HCT116 (cell line): ENCODE data around the gene TAF10. TPM values are rescaled to one million over a fixed set of nuclear protein-coding genes. Genes with fewer than 3 reads are reported as not detected.

ENCODE experiments used
- ATAC-seq: fragments of 200-7000 bp; cut with Tn5 transposase; 2 replicates; pipeline ENCODE4 v1.9.1; 2020; ENCODE audit warnings: mild to moderate bottlenecking, moderate library complexity
- BruUV-seq: library from RNA; stranded (reverse); fragments of 400-500 nt; replicated peaks from 2 replicates; lab custom pipeline; 2021; lab: Mats Ljungman, UMichigan
- CTCF ChIA-PET: fragments of 300-600 bp; sonication (Branson Sonifier 250); formaldehyde crosslinking; loops from one replicate; lab custom pipeline; 2021; ENCODE audit warnings: antibody characterized with exemption; lab: Charles Lee
- POLR2A ChIA-PET: fragments of 300-600, 350-600 bp; sonication (Branson Sonifier 250); formaldehyde crosslinking; loops from one replicate; lab custom pipeline; 2021; ENCODE audit warnings: antibody characterized with exemption; lab: Charles Lee
- RAD21 ChIA-PET, 2 experiments: fragments of 300-600 bp; sonication (Branson Sonifier 250); formaldehyde crosslinking; loops; one replicate each; lab custom pipeline; 2023; ENCODE audit warnings: low total read pairs in 2 of 2; ENCODE audit not compliant: uncharacterized antibody in 2 of 2, unreplicated experiment in 2 of 2, low non-redundant PET in 1 of 2; lab: Charles Lee
- DNase-seq: peaks from one replicate; pipeline ENCODE4 v3.0.0-alpha.2; 2010; ENCODE audit warnings: low read depth, low spot score
- H2AFZ ChIP-seq: fragments of 200-600 bp; shearing (Covaris generic), sonication (generic); 2 replicates; pipeline ENCODE4 v1.6.1; 2017; ENCODE audit warnings: low read depth, mixed run types, mixed read lengths, antibody characterized with exemption, low read length; ENCODE audit not compliant: poor library complexity, severe bottlenecking
- H3K27ac ChIP-seq: 2 replicates; pipeline ENCODE4 v1.5.1; 2012; ENCODE audit warnings: low read depth, low read length
- H3K27me3 ChIP-seq: fragments of 200-600 bp; sonication (generic); 2 replicates; pipeline ENCODE4 v1.6.1; 2016; ENCODE audit warnings: mixed run types, low read length, mixed read lengths; ENCODE audit not compliant: insufficient read depth
- H3K36me3 ChIP-seq, 2 experiments: fragments of 200-500 bp in 1 of 2; fragments of 200-600 bp in 1 of 2; sonication (Bioruptor generic) in 1 of 2; sonication (generic) in 1 of 2; 2 replicates each; pipeline versions ENCODE4 v1.5.1 to v1.6.1; 2014 to 2016; ENCODE audit warnings: low read length in 2 of 2, inconsistent platforms in 1 of 2, mixed read lengths in 1 of 2, mixed run types in 1 of 2; ENCODE audit not compliant: insufficient read depth in 2 of 2, control insufficient read depth in 1 of 2
- H3K4me1 ChIP-seq, 2 experiments: fragments of 200-600 bp in 1 of 2; sonication (generic) in 1 of 2; 2 replicates each; pipeline versions ENCODE4 v1.5.1 to v1.6.1; 2012 to 2017; ENCODE audit warnings: low read length in 2 of 2, inconsistent platforms in 1 of 2, mild to moderate bottlenecking in 1 of 2, mixed read lengths in 1 of 2, mixed run types in 1 of 2, moderate library complexity in 1 of 2; ENCODE audit not compliant: insufficient read depth in 2 of 2, control insufficient read depth in 1 of 2
- H3K4me2 ChIP-seq: fragments of 200-600 bp; sonication (generic); 2 replicates; pipeline ENCODE4 v1.6.1; 2017; ENCODE audit warnings: mixed run types, low read length, mixed read lengths
- H3K4me3 ChIP-seq, 2 experiments: fragments of 200-600 bp in 1 of 2; sonication (generic) in 1 of 2; replicated peaks in 1 of 2; 2 replicates each; pipeline ENCODE4 v1.5.1; 2011 to 2016; ENCODE audit warnings: low read length in 2 of 2, control low read depth in 1 of 2, low read depth in 1 of 2, mild to moderate bottlenecking in 1 of 2, mixed read lengths in 1 of 2, mixed run types in 1 of 2
- H3K79me2 ChIP-seq: fragments of 200-600 bp; sonication (generic); 2 replicates; pipeline ENCODE4 v1.6.1; 2017; ENCODE audit warnings: mild to moderate bottlenecking, mixed run types, low read length, moderate library complexity, mixed read lengths; ENCODE audit not compliant: insufficient read depth
- H3K9ac ChIP-seq: fragments of 200-600 bp; sonication (generic); 2 replicates; pipeline ENCODE4 v1.6.1; 2016; ENCODE audit warnings: low read length, mixed read lengths
- H3K9me2 ChIP-seq: fragments of 200-600 bp; sonication (generic), shearing (Covaris generic); 2 replicates; pipeline ENCODE4 v1.6.1; 2017; ENCODE audit warnings: mixed run types, mild to moderate bottlenecking, moderate library complexity; ENCODE audit not compliant: insufficient read depth
- H3K9me3 ChIP-seq, 2 experiments: fragments of 200-500 bp in 1 of 2; fragments of 200-600 bp in 1 of 2; sonication (Bioruptor generic) in 1 of 2; sonication (generic) in 1 of 2; 2 replicates each; pipeline ENCODE4 v1.6.1; 2014 to 2017; ENCODE audit warnings: low read length in 2 of 2, mixed read lengths in 2 of 2, inconsistent platforms in 1 of 2, low read depth in 1 of 2, mild to moderate bottlenecking in 1 of 2, mixed run types in 1 of 2, moderate library complexity in 1 of 2; ENCODE audit not compliant: control insufficient read depth in 1 of 2, insufficient read depth in 1 of 2
- H4K20me1 ChIP-seq: fragments of 200-600 bp; sonication (generic), shearing (Covaris generic); 2 replicates; pipeline ENCODE4 v1.6.1; 2017; ENCODE audit warnings: mixed run types, mild to moderate bottlenecking, moderate library complexity; ENCODE audit not compliant: insufficient read depth
- CBX3 ChIP-seq: IDR thresholded peaks from 2 replicates; pipeline ENCODE4 v1.6.1; 2012; ENCODE audit warnings: low read depth
- EZH2phosphoT487 ChIP-seq: fragments of 200-600 bp; IDR thresholded peaks from 2 replicates; pipeline ENCODE4 v1.6.1; 2018; ENCODE audit warnings: antibody characterized with exemption, borderline replicate concordance
- POLR2AphosphoS5 ChIP-seq: IDR thresholded peaks from 2 replicates; pipeline ENCODE4 v1.6.1; 2011; ENCODE audit warnings: mild to moderate bottlenecking, low read depth, low read length, moderate library complexity
- RAD21 ChIP-seq: IDR thresholded peaks from 2 replicates; pipeline ENCODE4 v1.6.1; 2012; ENCODE audit warnings: low read depth, mild to moderate bottlenecking
- ZFX ChIP-seq: fragments of 450-650 bp; IDR thresholded peaks from 2 replicates; pipeline ENCODE4 v1.6.1; 2017
- ZNF274 ChIP-seq: fragments of 200-500 bp; sonication (Bioruptor generic); IDR thresholded peaks from 2 replicates; pipeline ENCODE4 v1.6.1; 2014; ENCODE audit warnings: mild to moderate bottlenecking, low read depth, low read length, inconsistent platforms
- intact Hi-C: fragments of 100-400 bp; cut with micrococcal nuclease; formaldehyde crosslinking; loops from 2 replicates; pipeline ENCODE4 v1.10.0; 2022
- total RNA-seq: library from RNA; stranded (reverse); gene quantifications from one replicate; pipeline ENCODE4 v1.2.1, GENCODE V29; 2021; ENCODE audit not compliant: unreplicated experiment
- TF ChIP-seq, protein P1 (sequence below): IDR thresholded peaks from 2 replicates; pipeline ENCODE4 v1.6.1; 2011; ENCODE audit warnings: mild to moderate bottlenecking, low read length, moderate library complexity; ENCODE audit not compliant: insufficient replicate concordance; ENCODE audit errors: extremely low read depth
- TF ChIP-seq, protein P2 (sequence below): IDR thresholded peaks from 2 replicates; pipeline ENCODE4 v1.6.1; 2012

The TAF10 gene
- total RNA-seq, 1 experiment from 2014 or later: 151 TPM

DNA sequence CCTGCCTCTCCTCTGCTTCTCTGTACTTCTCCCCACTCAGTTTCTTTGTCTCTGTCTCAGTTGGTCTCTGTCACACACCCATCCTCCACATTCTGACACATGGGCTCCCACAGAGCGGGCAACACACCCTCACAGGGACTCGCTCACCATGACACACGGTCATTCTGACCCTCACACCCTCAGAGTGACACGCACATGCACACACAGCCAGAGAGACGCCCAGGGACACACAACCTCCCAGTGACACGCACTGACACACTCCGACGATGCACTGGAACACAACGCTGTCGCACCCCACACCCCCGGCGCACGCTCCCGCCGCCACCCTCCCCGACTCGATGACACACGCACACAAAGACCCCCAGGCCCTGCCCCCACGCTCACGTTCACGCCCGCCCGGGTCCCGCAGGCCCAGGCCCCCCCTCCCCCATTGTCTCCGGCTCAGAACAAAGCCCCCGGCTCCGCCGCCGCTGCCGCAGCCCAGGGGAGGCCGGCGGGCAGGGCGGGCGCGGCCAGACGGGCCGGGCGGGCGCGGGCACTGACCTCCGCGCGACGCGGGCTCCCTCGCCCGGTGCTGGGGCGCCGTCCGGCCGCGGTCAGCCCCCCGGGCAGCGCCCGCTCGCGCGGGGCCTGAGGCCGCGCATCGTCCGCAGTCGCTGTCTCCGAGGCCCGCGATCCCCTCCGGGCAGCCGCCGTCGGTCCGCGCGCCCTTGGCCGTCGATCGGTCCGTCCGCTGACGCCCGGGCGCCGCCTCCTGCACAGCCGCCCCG, 43.2 kb upstream of the TAF10 start:
- Histone ChIP-seq H3K9ac (no peak overlapping the region), H3K9me2 (no peaks in the 10 kb centered on the region), H3K4me3 (no peak overlapping the region), H3K27me3 (peaks cover 21% of the 10 kb centered on the region; the same call in 1 of the 2 replicates), H3K79me2 (no peaks in the 10 kb centered on the region), H4K20me1 (no peaks in the 10 kb centered on the region), H3K9me3 (no peaks in the 10 kb centered on the region), H3K36me3 (no peaks in the 10 kb centered on the region), H2AFZ (no peak overlapping the region), H3K4me2 (no peak overlapping the region), H3K27ac (no peak overlapping the region), H3K4me1 (peaks cover 0 to 7% of the 10 kb centered on the region in 2 experiments; a peak in 2 of 4 replicates)
- no TSS peak for BruUV-seq
- intact Hi-C loops: no loop called here
- POLR2A ChIA-PET: no interaction called here
- ATAC-seq (no peak), DNase-seq (no peak)
- CTCF ChIA-PET: no interaction called here
- TF ChIP-seq CBX3 (no peak), EZH2phosphoT487 (no peak), ZNF274 (no peak), ZFX (no peak), POLR2AphosphoS5 (no peak), RAD21 (no peak)
- TF ChIP-seq, protein P1, sequence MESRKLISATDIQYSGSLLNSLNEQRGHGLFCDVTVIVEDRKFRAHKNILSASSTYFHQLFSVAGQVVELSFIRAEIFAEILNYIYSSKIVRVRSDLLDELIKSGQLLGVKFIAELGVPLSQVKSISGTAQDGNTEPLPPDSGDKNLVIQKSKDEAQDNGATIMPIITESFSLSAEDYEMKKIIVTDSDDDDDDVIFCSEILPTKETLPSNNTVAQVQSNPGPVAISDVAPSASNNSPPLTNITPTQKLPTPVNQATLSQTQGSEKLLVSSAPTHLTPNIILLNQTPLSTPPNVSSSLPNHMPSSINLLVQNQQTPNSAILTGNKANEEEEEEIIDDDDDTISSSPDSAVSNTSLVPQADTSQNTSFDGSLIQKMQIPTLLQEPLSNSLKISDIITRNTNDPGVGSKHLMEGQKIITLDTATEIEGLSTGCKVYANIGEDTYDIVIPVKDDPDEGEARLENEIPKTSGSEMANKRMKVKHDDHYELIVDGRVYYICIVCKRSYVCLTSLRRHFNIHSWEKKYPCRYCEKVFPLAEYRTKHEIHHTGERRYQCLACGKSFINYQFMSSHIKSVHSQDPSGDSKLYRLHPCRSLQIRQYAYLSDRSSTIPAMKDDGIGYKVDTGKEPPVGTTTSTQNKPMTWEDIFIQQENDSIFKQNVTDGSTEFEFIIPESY: no peak
- TF ChIP-seq, protein P2, sequence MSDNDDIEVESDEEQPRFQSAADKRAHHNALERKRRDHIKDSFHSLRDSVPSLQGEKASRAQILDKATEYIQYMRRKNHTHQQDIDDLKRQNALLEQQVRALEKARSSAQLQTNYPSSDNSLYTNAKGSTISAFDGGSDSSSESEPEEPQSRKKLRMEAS: no peak
- RAD21 ChIA-PET: no interaction called here
